ENCODE data around the gene UNC13D. TPM values are rescaled to one million over a fixed set of nuclear protein-coding genes. Genes with fewer than 3 reads are reported as not detected.

UNC13D gene
- total and polyA plus RNA-seq, 2 of the 4 experiments (the other 2 are of a cell fraction): under 0.01 to 0.31 TPM

- Histone ChIP-seq H3K9me3 (ENCODE audit: control insufficient read depth, insufficient read depth, low read length) (no peaks in the 10 kb centered on the region), H3K18ac (ENCODE audit: low read depth, low read length) (no peak overlapping the region), H3K4ac (ENCODE audit: low read depth, low read length) (no peak overlapping the region), H3K4me2 (ENCODE audit: low read depth, low read length) (no peak overlapping the region), H2AFZ (replicated peaks; ENCODE audit: low read length, poor library complexity) (no peak overlapping the region), H3K79me1 (ENCODE audit: low read depth in 1 of 2, low read length in 2 of 2) (no peaks in the 10 kb centered on the region; a peak in 1 of 4 replicates), H3K56ac (ENCODE audit: extremely low read depth, insufficient read depth, low read length) (no peak overlapping the region), H3K23ac (ENCODE audit: low read depth, low read length) (no peak overlapping the region), H2BK120ac (ENCODE audit: low read depth, low read length) (no peak overlapping the region), H4K91ac (ENCODE audit: insufficient read depth, low read depth, low read length) (no peak overlapping the region), H3K27ac (ENCODE audit: insufficient read depth, low read length) (no peak overlapping the region), H2BK5ac (ENCODE audit: low read depth, low read length, poor library complexity, severe bottlenecking) (no peak overlapping the region), H3K9me1 (ENCODE audit: insufficient read depth, low read length) (no peaks in the 10 kb centered on the region), H3K9ac (ENCODE audit: low read depth, low read length) (no peak overlapping the region), H4K20me1 (ENCODE audit: insufficient read depth, low read length) (no peaks in the 10 kb centered on the region), H3K4me3 (ENCODE audit: insufficient read depth, low read depth, low read length) (no peak overlapping the region), H2BK15ac (ENCODE audit: low read depth, low read length) (no peak overlapping the region), H2AK5ac (ENCODE audit: low read depth, low read length) (no peak overlapping the region), H3K36me3 (ENCODE audit: control insufficient read depth, insufficient read depth, low read length) (peaks cover 65% of the 10 kb centered on the region), H3K14ac (replicated peaks; ENCODE audit: low read depth, low read length) (no peak overlapping the region), H4K5ac (ENCODE audit: low read depth, low read length) (no peak overlapping the region), H3K4me1 (ENCODE audit: control insufficient read depth, insufficient read depth, low read length) (no peaks in the 10 kb centered on the region), H2AK9ac (replicated peaks; ENCODE audit: low read depth, low read length, poor library complexity) (no peak overlapping the region), H2BK20ac (ENCODE audit: low read depth, low read length) (no peak overlapping the region), H3K27me3 (ENCODE audit: control insufficient read depth, insufficient read depth, low read length) (no peaks in the 10 kb centered on the region), H4K8ac (ENCODE audit: low read depth in 2 of 2, low read length in 2 of 2) (no peak overlapping the region)
- CTCF ChIA-PET: no interaction called here
- POLR2A ChIA-PET (ENCODE audit: unreplicated experiment): no interaction called here
- in situ Hi-C loops (cut with MboI; ENCODE audit: low sequenced_read_pairs) (no loop called here), dilution Hi-C loops (cut with HindIII; ENCODE audit: low sequenced_read_pairs, unreplicated experiment) (no loop called here), intact Hi-C loops (cut with micrococcal nuclease) (no loop called here)
- TF ChIP-seq CTCF (conservative IDR thresholded peaks at IDR 0.05; ENCODE audit: low read depth, low read length): no peak
- TF ChIP-seq RFX5 (IDR thresholded peaks at IDR 0.05; ENCODE audit: low read depth, low read length): no peak
- TF ChIP-seq CHD1 (IDR thresholded peaks at IDR 0.05; ENCODE audit: low read depth, low read length): no peak
- no peak for TF ChIP-seq MXI1 (IDR thresholded peaks at IDR 0.05; ENCODE audit: borderline replicate concordance, low read depth, low read length)
- no peak for TF ChIP-seq MAFK (IDR thresholded peaks at IDR 0.05; ENCODE audit: low read depth, low read length)
- no peak for TF ChIP-seq ELK1 (IDR thresholded peaks at IDR 0.05; ENCODE audit: borderline replicate concordance, low read depth, low read length)
- no peak for TF ChIP-seq BHLHE40 (IDR thresholded peaks at IDR 0.05; ENCODE audit: low read depth, low read length)
- TF ChIP-seq CEBPB (IDR thresholded peaks at IDR 0.05; ENCODE audit: low read depth, low read length): no peak
- no peak for TF ChIP-seq NFE2L2 (IDR thresholded peaks at IDR 0.05; ENCODE audit: low read depth, low read length)
- TF ChIP-seq SMC3 (IDR thresholded peaks at IDR 0.05; ENCODE audit: low read depth, low read length): no peak
- TF ChIP-seq RAD21 (IDR thresholded peaks at IDR 0.05; ENCODE audit: low read length): no peak
- no peak for TF ChIP-seq MAZ (IDR thresholded peaks at IDR 0.05; ENCODE audit: borderline replicate concordance, low read depth, low read length)
- TF ChIP-seq RCOR1 (IDR thresholded peaks at IDR 0.05; ENCODE audit: insufficient replicate concordance, low read length): no peak
- TF ChIP-seq FOS (IDR thresholded peaks at IDR 0.05; ENCODE audit: low read depth, low read length): no peak
- TF ChIP-seq USF2 (IDR thresholded peaks at IDR 0.05; ENCODE audit: low read depth, low read length): no peak
- no peak for TF ChIP-seq POLR2A (IDR thresholded peaks at IDR 0.05; ENCODE audit: low read depth, low read length)
- no peak for ATAC-seq (ENCODE audit: low read depth)
- BruUV-seq (replicated peaks): no TSS peak
- DNase-seq: no peak
- WGBS, 2 experiments (ENCODE audit: extremely low coverage in 2 of 2, insufficient read length in 1 of 2): 40% methylated on average over 2 of the region's 18 CpGs; no CpG with 5 or more reads in 1 of the 2 experiments
Measured at GRCh38 chr17:75822119-75822799, 21.9 kb downstream of the UNC13D start.

All from IMR-90 (cell line).